Superior temporal gyrus (tissue), 1 donor: ENCODE measurements around the gene TENM4.
A peak's percentile ranks its signal among the peaks of the same experiment; 100 is the strongest.

ENCODE experiments used
- DNase-seq: peaks from one replicate; pipeline ENCODE4 v3.0.0-alpha.2; 2016; ENCODE audit errors: extremely low spot score

The TENM4 gene

GRCh38 chr11:79440571-79441460 lies at the start of gene TENM4:
TENM4 (minus strand) TSS chr11:79441030; CDS start chr11:79069944, 371,086 bp downstream.
- peak; percentile 68 for DNase-seq

GRCh38 chr11:79488286-79488685 lies 47.5 kb upstream of the TENM4 start:
- no peak for DNase-seq

GRCh38 chr11:79487412-79487811 lies 46.6 kb upstream of the TENM4 start:
- DNase-seq: no peak

DNA sequence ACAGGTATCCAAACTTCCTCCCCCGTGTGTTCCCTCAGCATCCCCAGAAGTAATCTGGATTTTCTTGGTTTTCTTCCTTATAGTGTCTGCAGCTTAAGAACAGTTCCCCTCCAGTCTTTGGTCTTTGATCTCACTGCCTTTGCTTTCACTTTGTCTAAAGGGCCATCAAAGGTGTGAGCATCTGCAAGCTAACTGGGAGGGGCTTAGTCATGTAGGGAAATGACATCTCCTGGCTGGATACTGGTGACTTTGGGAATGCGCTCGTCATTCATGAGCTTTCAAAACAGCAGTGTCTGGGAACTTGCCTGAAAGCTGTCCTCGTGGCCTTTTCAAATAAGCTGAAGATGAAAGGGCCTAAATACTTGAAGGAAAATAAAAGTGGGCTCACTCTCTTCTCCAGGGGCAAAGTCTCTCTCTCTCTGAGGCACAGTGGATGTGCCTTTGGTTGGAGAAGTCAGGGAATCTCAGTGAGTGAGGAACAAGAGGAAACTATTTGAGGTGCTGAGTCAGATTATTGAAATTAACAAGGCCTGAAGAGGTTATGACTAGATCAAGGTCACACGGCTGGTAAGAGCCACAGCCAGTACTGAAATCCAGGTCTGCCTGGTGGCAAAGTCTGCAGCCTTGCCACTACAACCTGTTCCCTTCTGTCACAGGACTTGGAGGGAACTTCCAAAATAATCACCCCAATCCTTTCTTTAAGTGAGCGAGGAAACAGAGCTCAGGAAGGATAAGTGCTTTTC lies 45.6 kb upstream of the TENM4 start:
- no peak for DNase-seq

GRCh38 chr11:79485694-79486093 lies 44.9 kb upstream of the TENM4 start:
- no peak for DNase-seq

GRCh38 chr11:79484872-79485271 lies 44.0 kb upstream of the TENM4 start:
- no peak for DNase-seq

GRCh38 chr11:79482800-79483199 lies 42.0 kb upstream of the TENM4 start:
- no peak for DNase-seq

DNA sequence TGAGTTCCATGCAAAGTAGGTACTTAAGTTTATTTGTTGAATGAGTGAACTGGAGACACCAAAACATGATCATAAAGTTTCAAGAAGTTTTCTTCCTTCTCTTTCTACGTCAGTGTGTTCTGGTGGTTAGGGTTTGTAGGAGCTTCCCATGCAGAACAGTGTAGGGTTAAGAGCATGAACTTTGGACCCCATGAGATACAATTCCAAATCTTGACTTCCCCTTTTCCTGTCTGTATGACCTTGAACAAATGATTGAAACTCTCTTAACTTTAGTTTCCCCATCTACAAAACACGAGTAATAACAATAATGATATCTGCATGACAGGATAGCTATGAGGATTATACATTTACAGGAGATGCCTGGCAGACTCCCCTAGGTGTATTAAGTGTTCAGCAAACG lies 41.0 kb upstream of the TENM4 start:
- DNase-seq: no peak

DNA sequence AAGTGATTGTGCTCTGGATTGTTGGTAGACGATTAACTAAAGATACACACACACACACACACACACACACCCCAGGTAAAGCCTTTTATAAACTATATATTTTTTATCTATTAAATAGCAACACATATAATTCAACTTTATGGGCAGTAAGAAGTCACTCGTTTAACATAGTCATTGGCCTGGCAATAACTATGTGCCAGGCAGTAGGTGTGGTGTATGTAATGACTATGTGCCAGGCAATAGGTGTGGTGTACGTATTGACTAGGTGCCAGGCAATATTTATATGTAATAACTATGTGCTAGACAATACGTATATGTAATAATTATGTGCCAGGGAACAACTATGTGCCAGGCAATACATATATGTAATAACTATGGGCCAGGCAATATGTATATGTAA lies 40.0 kb upstream of the TENM4 start:
- no peak for DNase-seq

DNA sequence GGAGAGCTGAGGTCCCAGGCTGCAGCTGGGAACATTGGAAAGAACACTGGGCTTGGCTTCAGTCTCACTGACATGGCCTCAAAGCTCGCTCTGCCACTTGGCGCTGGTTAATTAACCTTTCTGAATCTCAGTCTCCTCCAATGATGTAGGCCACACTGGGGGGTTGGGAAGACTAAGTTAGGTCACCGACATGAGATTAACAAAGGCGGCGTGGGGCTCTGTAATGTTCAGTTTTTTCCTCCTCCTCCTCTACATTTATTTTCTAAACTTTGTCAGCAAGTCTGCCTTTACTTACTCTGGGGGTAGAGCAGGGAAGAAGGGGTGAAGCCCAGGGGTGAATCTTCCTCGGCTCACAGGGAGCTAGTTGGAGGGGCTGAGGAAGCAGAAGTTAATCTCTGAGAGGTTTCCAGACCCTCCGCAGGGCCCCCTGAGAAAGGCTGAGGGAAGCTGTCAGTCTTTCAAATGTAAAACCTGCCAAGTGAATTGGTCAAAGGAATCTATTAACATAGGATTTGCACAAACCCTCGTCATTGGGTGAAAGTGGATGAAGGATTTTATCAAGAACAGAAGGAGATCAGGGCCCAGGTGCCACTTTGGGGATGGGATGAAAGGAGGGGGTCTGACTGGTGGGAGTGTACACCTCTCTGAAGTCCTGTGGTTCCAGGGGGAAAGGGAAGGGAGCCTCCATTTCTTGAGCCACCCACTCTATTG lies 32.1 kb upstream of the TENM4 start:
- DNase-seq: no peak

DNA sequence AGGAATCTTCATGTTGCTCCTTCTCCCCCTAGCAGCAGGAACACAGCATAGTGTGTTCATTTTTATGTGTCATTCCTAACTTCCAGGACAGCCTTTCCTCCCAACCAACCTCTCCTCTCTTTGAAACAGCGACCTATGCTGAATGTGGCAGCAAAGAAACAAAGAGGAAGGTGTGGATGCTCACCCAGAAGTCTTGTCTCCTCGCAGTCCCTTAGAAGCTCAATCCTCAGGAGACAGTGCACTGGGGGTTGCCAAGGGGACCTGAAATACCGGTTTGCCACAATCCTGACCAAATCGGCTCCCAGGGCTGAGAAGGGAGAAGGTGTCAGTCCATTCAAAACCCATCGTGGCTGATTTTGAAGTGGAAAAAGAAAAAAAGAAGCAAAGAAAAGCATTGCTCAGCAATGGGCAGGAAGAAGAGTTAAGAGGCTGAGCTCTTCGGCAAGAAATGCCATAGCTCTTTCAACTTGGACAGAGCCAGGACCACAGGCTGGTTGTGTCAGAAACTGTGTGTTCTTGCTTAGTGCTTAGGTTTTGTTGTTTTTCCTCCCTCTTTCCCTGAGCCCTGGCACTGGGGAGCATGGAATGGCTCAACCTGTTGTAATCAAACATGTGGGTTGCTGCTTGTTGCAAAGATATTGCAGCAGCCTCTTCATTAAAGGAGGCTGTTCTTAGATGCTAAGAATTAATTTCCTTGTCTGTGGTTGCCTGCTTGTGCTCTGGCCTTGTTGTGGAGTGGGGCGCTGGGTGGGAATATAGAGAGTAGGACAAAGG lies 30.4 kb upstream of the TENM4 start:
- DNase-seq: no peak

- no peak for DNase-seq
Measured at GRCh38 chr11:79470161-79470560, 29.3 kb upstream of the TENM4 start.

DNA sequence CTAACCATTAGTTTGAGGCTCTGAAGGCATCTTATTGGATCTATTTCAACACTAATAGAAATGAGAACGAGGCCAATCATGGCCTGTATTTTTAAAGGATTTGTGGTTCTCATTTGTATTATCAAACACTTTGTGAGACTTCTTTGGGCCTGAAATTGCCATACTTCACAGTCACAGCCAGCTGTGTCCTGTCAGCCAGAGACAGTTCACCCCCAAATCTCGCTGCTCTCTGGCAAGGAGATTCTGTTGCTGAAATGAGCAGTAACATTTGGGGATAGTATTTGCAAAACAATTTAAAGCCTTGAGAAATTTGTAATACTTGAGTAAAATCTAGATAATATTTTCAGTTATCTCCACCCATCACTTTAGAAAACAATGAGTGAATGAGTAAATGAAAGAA lies 26.9 kb upstream of the TENM4 start:
- no peak for DNase-seq

GRCh38 chr11:79466411-79466810 lies 25.6 kb upstream of the TENM4 start:
- DNase-seq: no peak

DNA sequence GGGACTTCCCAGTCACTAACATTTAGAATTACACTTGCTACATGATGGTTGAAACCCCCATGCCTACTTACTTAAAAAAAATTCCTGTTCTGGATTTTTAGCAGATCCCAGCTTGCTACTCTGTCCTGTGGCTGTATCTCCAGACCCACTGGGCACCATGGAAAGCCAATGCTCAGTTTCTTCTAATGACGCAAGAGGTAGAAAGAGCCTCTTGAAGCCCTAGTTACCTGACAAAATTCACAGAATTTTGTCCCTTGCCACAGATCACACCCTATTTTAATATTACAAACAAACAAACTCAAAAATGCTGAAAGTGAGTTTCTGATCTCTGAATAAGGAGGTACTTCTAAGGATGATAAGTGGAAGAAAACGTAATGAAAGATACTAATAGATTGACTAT lies 24.3 kb upstream of the TENM4 start:
- DNase-seq: no peak

GRCh38 chr11:79461666-79462645 lies 21.1 kb upstream of the TENM4 start:
- DNase-seq: no peak

GRCh38 chr11:79461144-79461543 lies 20.3 kb upstream of the TENM4 start:
- DNase-seq: peak; percentile 48

DNA sequence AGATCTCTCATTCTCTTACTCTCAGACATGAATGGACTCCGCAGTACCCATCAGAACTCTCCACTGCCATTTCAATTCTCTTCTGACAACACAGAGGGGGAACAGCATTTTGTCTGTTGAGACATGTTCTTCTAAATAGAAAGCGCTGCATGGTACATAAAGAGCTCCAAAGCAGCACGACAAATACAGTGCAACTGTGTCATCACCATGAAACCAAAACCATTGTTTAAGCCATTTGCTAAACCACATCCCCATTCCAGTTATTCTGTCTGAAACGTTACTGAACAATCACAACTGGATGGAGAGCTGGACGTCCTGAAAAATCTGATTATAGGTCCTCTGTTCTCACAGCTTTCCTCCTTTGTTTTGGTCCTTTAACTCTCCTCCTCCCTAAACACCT lies 17.9 kb upstream of the TENM4 start:
- no peak for DNase-seq

GRCh38 chr11:79456501-79456900 lies 15.7 kb upstream of the TENM4 start:
- no peak for DNase-seq

DNA sequence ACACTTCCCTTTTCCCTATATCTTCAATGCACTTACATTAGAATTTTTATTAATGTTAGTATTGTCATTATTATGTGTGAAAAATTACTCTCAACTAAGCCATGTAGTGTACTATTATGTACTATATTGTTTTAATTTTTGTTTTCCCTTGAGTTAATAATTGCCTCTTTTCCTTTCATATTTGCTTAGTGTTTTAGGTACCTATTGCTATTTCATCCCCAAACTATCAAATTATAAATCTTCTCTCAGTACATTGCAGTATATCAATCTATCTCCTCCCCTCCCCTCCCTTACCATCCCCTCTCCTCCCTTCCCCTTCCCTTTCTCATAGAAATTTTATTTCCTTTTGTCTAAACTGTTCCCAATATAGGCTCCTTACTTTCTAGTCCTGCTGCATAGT lies 12.8 kb upstream of the TENM4 start:
- DNase-seq: no peak
